SU-DHL-6 (cell line): ENCODE measurements around the gene DIRAS3.

ENCODE experiments used
- EZH2phosphoT487 ChIP-seq: fragments of 200-600 bp; sonication (generic), shearing (Covaris generic); conservative IDR thresholded peaks from 2 replicates; pipeline ENCODE4 v1.6.1; 2018; ENCODE audit warnings: mild to moderate bottlenecking, antibody characterized with exemption, low read length, moderate library complexity, mixed read lengths
- TF ChIP-seq, protein P1 (sequence below): fragments of 200-600 bp; sonication (generic); IDR thresholded peaks from one replicate; pipeline ENCODE4 v1.5.1; 2017; ENCODE audit warnings: antibody characterized with exemption, mild to moderate bottlenecking, low read length, moderate library complexity; ENCODE audit not compliant: insufficient read depth, poor library complexity, severe bottlenecking

DNA sequence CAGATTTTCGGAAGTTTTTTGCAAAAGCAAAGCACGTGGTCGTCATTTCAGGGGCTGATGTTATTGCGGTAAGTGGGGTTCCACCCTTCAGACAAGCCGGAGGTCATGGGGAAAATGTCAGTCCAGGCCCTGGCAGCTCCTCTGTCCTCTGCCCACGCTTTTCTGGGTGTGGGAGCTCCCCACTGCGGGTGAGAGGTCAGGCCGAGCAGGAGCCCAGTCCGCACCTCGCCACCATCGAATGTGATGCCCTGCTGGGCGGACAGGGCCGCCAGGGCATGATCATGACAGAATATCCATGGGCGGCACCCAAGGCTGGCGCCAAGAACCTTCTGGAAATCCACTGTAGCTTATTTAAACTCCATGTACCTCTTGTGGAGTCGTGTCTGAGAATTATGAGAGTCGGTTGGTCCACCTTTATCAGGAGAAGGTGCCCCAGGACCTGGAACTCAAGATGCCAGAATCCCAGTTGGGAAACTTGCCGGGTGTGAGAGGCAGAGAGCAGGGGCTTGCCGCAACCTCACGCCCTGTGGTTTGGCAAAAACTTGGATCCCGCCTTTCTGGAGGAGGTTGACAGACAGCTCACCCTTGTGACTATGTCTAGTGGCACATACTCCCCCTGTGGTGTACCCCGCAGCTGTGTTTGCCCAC lies 6.9 kb downstream of the DIRAS3 start:
- TF ChIP-seq, protein P1, sequence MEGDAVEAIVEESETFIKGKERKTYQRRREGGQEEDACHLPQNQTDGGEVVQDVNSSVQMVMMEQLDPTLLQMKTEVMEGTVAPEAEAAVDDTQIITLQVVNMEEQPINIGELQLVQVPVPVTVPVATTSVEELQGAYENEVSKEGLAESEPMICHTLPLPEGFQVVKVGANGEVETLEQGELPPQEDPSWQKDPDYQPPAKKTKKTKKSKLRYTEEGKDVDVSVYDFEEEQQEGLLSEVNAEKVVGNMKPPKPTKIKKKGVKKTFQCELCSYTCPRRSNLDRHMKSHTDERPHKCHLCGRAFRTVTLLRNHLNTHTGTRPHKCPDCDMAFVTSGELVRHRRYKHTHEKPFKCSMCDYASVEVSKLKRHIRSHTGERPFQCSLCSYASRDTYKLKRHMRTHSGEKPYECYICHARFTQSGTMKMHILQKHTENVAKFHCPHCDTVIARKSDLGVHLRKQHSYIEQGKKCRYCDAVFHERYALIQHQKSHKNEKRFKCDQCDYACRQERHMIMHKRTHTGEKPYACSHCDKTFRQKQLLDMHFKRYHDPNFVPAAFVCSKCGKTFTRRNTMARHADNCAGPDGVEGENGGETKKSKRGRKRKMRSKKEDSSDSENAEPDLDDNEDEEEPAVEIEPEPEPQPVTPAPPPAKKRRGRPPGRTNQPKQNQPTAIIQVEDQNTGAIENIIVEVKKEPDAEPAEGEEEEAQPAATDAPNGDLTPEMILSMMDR = no peak
- no peak for TF ChIP-seq EZH2phosphoT487
